Aorta (tissue), 5 donors: ENCODE results near the gene MGLL. TPM values are rescaled to one million over a fixed set of nuclear protein-coding genes. Genes with fewer than 3 reads are reported as not detected.

Source experiments
- ATAC-seq: fragments of 200-7000 bp; cut with Tn5 transposase; one replicate; pipeline ENCODE4 v1.9.1; 2022; ENCODE audit warnings: moderate library complexity; ENCODE audit not compliant: low FRiP score
- DNase-seq, 2 donors: peaks; one replicate each; pipeline ENCODE4 v3.0.0-alpha.2; 2020
- H3K27ac ChIP-seq, 2 donors: one replicate each; pipeline ENCODE4 v1.5.1; 2013; ENCODE audit warnings: low read length in 2 of 2, mild to moderate bottlenecking in 2 of 2, moderate library complexity in 2 of 2, control low read depth in 1 of 2, inconsistent platforms in 1 of 2, low read depth in 1 of 2
- H3K27me3 ChIP-seq, 2 donors: one replicate each; pipeline ENCODE4 v1.6.1; 2013; ENCODE audit warnings: control low read depth in 1 of 2, low read length in 1 of 2, mild to moderate bottlenecking in 1 of 2, moderate library complexity in 1 of 2; ENCODE audit not compliant: insufficient read depth in 2 of 2, control insufficient read depth in 1 of 2
- H3K36me3 ChIP-seq, 2 donors: one replicate each; pipeline ENCODE4 v1.6.1; 2013; ENCODE audit warnings: control low read depth in 1 of 2, low read length in 1 of 2, mild to moderate bottlenecking in 1 of 2; ENCODE audit not compliant: insufficient read depth in 2 of 2, control insufficient read depth in 1 of 2
- H3K4me1 ChIP-seq, 2 donors: one replicate each; pipeline ENCODE4 v1.6.1; 2013; ENCODE audit warnings: low read length in 2 of 2, control low read depth in 1 of 2, mild to moderate bottlenecking in 1 of 2, moderate library complexity in 1 of 2; ENCODE audit not compliant: insufficient read depth in 2 of 2, control insufficient read depth in 1 of 2
- H3K4me3 ChIP-seq, 2 donors: one replicate each; pipeline ENCODE4 v1.5.1; 2013; ENCODE audit warnings: low read length in 2 of 2, control low read depth in 1 of 2, mild to moderate bottlenecking in 1 of 2
- H3K9me3 ChIP-seq: one replicate; pipeline ENCODE4 v1.6.1; 2013; ENCODE audit warnings: mild to moderate bottlenecking, low read length; ENCODE audit not compliant: control insufficient read depth
- WGBS, 2 donors: extraction: QIAGEN DNeasy Blood & Tissue Kit; methylation state at CpG; one replicate each; pipeline ENCODE4 v1.1.7; 2013; 5-methylcytosine and 5-hydroxymethylcytosine counted together
- intact Hi-C, 2 donors: fragments of 100-400 bp; cut with DNase I; formaldehyde crosslinking; loops; one replicate each; pipeline versions ENCODE4 v1.14.2 to v1.15.0; 2022
- polyA plus RNA-seq, 2 donors: library from polyadenylated mRNA; stranded (reverse); fragments of 200-250 nt; gene quantifications; one replicate each; pipeline ENCODE4 v1.2.3, GENCODE V29; 2013
- total RNA-seq, 2 donors: library from RNA; stranded (reverse); fragmentation: NEBNext Ultra II Directional; extraction: Animal tissue kit (Norgen Biotek cat#: 25700); gene quantifications; one replicate each; pipeline ENCODE4 v1.2.1, GENCODE V29; 2021
- donor health status: healthy with polysubstance abuse.
- donor health status: Bipolar disorder and iron deficiency.
- donor health status: DM: no; HTN: no; CAD: no.
- donor health status: DM: no; HTN: no; CAD: no.
- donor health status: DM: yes; HTN: yes; CAD: no.

The MGLL gene
- total and polyA plus RNA-seq, 4 donors = 18.3 to 85.3 (median 50.7) TPM

DNA sequence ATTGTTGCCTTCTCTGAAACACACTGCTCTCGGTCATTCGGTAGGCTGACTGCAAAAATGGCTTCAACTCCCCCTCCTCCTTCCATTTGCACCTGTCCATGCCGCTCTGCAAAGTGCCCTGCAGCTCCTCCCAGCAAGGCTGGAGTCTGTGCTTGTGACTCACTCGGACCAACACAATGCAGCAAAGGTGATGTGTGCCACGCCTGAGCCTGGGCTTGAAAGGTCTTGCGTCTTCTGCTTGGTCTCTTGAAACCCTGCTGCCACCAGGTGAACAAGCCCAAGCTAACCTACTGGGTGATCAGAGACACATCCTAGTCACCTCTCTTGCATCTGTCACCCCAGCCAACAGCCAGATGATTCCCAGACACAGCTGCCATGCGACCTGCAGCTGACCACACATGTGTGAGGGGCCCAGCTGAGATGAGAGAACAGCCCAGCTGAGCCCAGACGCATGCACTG, 71.1 kb downstream of the MGLL start:
- H3K27ac ChIP-seq = no peak overlapping the region
- H3K4me3 ChIP-seq = no peak overlapping the region
- H3K9me3 ChIP-seq = no peaks in the 10 kb centered on the region
- H3K4me1 ChIP-seq = peaks cover 0 to 11% of the 10 kb centered on the region in 2 donors
- no peaks in the 10 kb centered on the region for H3K27me3 ChIP-seq
- H3K36me3 ChIP-seq = no peaks in the 10 kb centered on the region
- DNase-seq = no peak
- ATAC-seq = no peak
- WGBS, 2 donors = 92 to 96% methylated on average over 8 of the region's 8 CpGs
- intact Hi-C loops = no loop called here

GRCh38 chr3:127750226-127751031, 71.9 kb downstream of the MGLL start:
- WGBS, 2 donors = 91 to 96% methylated on average over 12 of the region's 12 CpGs
- no peak overlapping the region for H3K27ac ChIP-seq
- H3K36me3 ChIP-seq = no peaks in the 10 kb centered on the region
- H3K9me3 ChIP-seq = no peaks in the 10 kb centered on the region
- no peak overlapping the region for H3K4me3 ChIP-seq
- H3K4me1 ChIP-seq = peaks cover 0 to 11% of the 10 kb centered on the region in 2 donors
- no peaks in the 10 kb centered on the region for H3K27me3 ChIP-seq
- ATAC-seq (no peak), DNase-seq (no peak)
- intact Hi-C loops = no loop called here

- DNase-seq = no peak
- Histone ChIP-seq H3K4me3 (no peak overlapping the region), H3K9me3 (no peaks in the 10 kb centered on the region), H3K4me1 (peaks cover 0 to 11% of the 10 kb centered on the region in 2 donors), H3K27me3 (no peaks in the 10 kb centered on the region), H3K27ac (peak overlapping the region in 1 of 2 donors; percentile 33), H3K36me3 (no peaks in the 10 kb centered on the region)
- ATAC-seq = no peak
- 94 to 95% methylated on average over 7 of the region's 7 CpGs for WGBS, 2 donors
- intact Hi-C loops = no loop called here
These were observed 72.5 kb downstream of the MGLL start for GRCh38 chr3:127749787-127750225.

DNA sequence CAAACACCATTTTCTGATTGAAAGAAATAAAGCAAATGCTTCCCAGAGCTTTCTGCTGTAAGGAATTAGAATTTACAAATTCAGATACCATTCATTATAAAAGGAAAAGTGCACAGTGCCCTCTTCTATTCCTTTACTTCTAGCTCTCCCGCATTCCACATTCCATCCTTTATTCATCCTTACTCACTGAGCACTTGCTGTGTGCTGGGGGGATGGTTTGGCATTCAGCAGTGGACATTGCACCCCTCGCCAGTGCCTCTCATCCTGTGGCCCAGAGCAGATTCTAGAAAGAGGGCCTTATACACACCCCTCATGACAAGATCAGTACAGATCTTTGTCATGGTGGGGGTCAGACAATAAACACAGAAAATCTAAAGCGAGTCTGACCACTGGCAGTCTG, 73.0 kb downstream of the MGLL start:
- Histone ChIP-seq H3K27me3 (no peaks in the 10 kb centered on the region), H3K4me1 (peaks cover 0 to 11% of the 10 kb centered on the region in 2 donors), H3K4me3 (no peak overlapping the region), H3K27ac (peak overlapping the region in 1 of 2 donors; percentile 33), H3K9me3 (no peaks in the 10 kb centered on the region), H3K36me3 (no peaks in the 10 kb centered on the region)
- intact Hi-C loops = no loop called here
- ATAC-seq = no peak
- no peak for DNase-seq
- WGBS, 2 donors = 85 to 89% methylated on average over 3 of the region's 3 CpGs

GRCh38 chr3:127748754-127749327, 73.5 kb downstream of the MGLL start:
- ATAC-seq = no peak
- H3K36me3 ChIP-seq = no peaks in the 10 kb centered on the region
- WGBS, 2 donors = 43 to 46% methylated on average over 9 of the region's 9 CpGs
- H3K4me3 ChIP-seq = no peak overlapping the region
- H3K27me3 ChIP-seq = no peaks in the 10 kb centered on the region
- H3K27ac ChIP-seq = peak overlapping the region; percentile 52 to 82
- peaks cover 0 to 11% of the 10 kb centered on the region in 2 donors for H3K4me1 ChIP-seq
- intact Hi-C loops = no loop called here
- no peaks in the 10 kb centered on the region for H3K9me3 ChIP-seq
- DNase-seq = no peak

GRCh38 chr3:127747751-127748521, 74.4 kb downstream of the MGLL start:
- H3K4me3 ChIP-seq = no peak overlapping the region
- H3K27ac ChIP-seq = peak overlapping the region; percentile 52 to 82
- H3K9me3 ChIP-seq = no peaks in the 10 kb centered on the region
- DNase-seq = peak; percentile 83 to 92
- WGBS, 2 donors = 13 to 16% methylated on average over 16 of the region's 16 CpGs
- no peaks in the 10 kb centered on the region for H3K27me3 ChIP-seq
- no peaks in the 10 kb centered on the region for H3K36me3 ChIP-seq
- intact Hi-C loops = no loop called here
- ATAC-seq = peak; percentile 86
- H3K4me1 ChIP-seq = peaks cover 0 to 11% of the 10 kb centered on the region in 2 donors

DNA sequence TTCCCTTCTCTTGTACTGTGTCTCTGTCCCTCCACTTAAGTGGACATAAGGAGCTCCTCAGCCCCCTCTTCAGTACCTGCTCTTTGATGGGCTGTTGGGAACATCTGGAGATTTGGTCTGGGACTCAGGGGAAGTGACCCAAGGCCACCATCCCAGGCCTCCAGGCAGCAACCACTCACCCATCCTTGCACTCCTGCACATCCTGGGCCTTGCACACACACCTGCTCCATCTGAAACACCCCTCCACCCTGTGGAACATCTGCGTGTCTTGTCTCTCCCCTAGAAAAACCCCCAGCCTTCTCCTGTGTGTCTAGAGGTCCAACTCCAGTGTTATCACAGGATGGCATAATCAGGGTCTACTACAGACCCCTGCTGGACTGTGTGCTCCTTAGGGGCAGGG, 75.2 kb downstream of the MGLL start:
- peak overlapping the region in 1 of 2 donors; percentile 49 for H3K27ac ChIP-seq
- DNase-seq (no peak), ATAC-seq (no peak)
- 95 to 100% methylated on average over 1 of the region's 1 CpG for WGBS, 2 donors
- H3K4me1 ChIP-seq = peaks cover 0 to 11% of the 10 kb centered on the region in 2 donors
- no peaks in the 10 kb centered on the region for H3K36me3 ChIP-seq
- H3K9me3 ChIP-seq = no peaks in the 10 kb centered on the region
- intact Hi-C loops = no loop called here
- no peak overlapping the region for H3K4me3 ChIP-seq
- H3K27me3 ChIP-seq = no peaks in the 10 kb centered on the region

DNA sequence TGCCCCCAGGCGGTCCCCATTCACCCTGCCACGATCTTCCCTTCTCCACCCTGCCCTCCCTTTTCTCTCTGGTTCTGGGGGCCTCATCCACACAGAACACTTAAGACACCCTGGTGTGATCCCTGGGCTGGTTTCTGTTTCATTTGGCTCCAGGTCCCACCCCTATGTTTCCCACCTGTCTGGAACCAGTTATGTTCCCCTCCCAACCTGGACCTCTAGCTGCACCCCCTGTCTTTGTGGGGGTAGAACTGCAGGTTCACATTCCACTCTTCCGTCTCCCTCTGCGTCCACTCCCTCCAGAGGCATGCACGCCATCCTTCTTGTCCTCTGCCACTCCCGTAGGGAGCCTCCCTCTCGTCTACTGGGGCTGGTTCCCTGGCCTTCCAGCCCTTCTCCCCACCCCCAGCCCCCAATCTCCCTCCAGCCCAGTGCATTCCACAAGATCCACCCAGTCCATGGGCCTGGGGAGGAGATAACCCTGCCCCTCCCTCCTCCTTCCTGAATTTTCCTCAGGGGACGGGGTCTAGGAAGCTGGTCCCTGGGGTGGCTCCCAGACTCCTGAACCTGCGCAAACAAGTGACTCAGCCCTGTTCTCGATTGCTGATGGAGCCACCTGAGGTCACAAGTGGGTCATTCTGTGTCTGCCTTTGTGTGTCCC, 75.8 kb downstream of the MGLL start:
- Histone ChIP-seq H3K9me3 (no peaks in the 10 kb centered on the region), H3K4me1 (peaks cover 0 to 11% of the 10 kb centered on the region in 2 donors), H3K27me3 (no peaks in the 10 kb centered on the region), H3K36me3 (no peaks in the 10 kb centered on the region), H3K4me3 (no peak overlapping the region), H3K27ac (peak overlapping the region in 1 of 2 donors; percentile 49)
- DNase-seq (no peak), ATAC-seq (no peak)
- 77 to 86% methylated on average over 10 of the region's 10 CpGs for WGBS, 2 donors
- intact Hi-C loops = no loop called here
